ENCODE measurements around the gene ANO3. TPM values are rescaled to one million over a fixed set of nuclear protein-coding genes. Genes with fewer than 3 reads are reported as not detected.
A peak's percentile ranks its signal among the peaks of the same experiment; 100 is the strongest.

ANO3 gene
- total RNA-seq (not detected in 2 replicates), polyA plus RNA-seq (not detected in 2 replicates), polyA minus RNA-seq (not detected in 2 replicates), Bru-seq, nascent RNA (not detected), BruChase-seq, experiment 1, labeled RNA remaining after a 6-hour chase (not detected), BruChase-seq, experiment 2, labeled RNA remaining after a 2-hour chase (percentile 0 among the genes with signal in this experiment)
- not detected in 2 replicates for polyA plus RNA-seq (2011; cell fraction: cytosol; rRNA removed)
- polyA plus RNA-seq (2011; cell fraction: nucleus; rRNA removed): not detected in 2 replicates
- not detected in 2 replicates for polyA plus RNA-seq (2012)
- polyA minus RNA-seq (2011; cell fraction: cytosol; rRNA and poly(A)+ RNA removed): not detected
- polyA minus RNA-seq (2011; cell fraction: nucleus; rRNA and poly(A)+ RNA removed): not detected in 2 replicates
- long read RNA-seq: 0 reads

- FAIRE-seq: peak; percentile 55
- Histone ChIP-seq H3K27ac (ENCODE audit: insufficient read depth, low read depth, low read length) (no peak within 1 kb of the TSS), H3K27me3 (ENCODE audit: control insufficient read depth in 2 of 2, insufficient read depth in 2 of 2, low read length in 2 of 2) (peaks cover 6 to 16% of the 10 kb centered on the region in 2 experiments), H3K79me2 (ENCODE audit: control insufficient read depth, insufficient read depth, low read length) (no peaks in the 10 kb centered on the region), H3K9me1 (replicated peaks; ENCODE audit: control insufficient read depth, extremely low read depth, insufficient read depth, low read length) (no peaks in the 10 kb centered on the region), H4K20me1 (replicated peaks; ENCODE audit: control insufficient read depth, extremely low read depth, insufficient read depth, low read length) (no peaks in the 10 kb centered on the region), H3K4me2 (ENCODE audit: insufficient read depth, low read length) (peak within 1 kb of the TSS; percentile 14), H3K36me3 (ENCODE audit: control insufficient read depth in 2 of 2, extremely low read depth in 1 of 2, insufficient read depth in 2 of 2, low read length in 2 of 2) (no peaks in the 10 kb centered on the region), H3K4me3 (replicated peaks in 1 of 3; ENCODE audit: insufficient read depth in 1 of 3, low read depth in 1 of 3, low read length in 3 of 3) (no peak within 1 kb of the TSS), H3K9ac (replicated peaks; ENCODE audit: extremely low read depth, insufficient read depth, low read length) (no peak within 1 kb of the TSS), H3K9me3 (replicated peaks; ENCODE audit: control insufficient read depth, insufficient read depth, low read length) (no peaks in the 10 kb centered on the region), H2AFZ (ENCODE audit: low read depth, low read length) (peak within 1 kb of the TSS; percentile 8), H3K4me1 (ENCODE audit: control insufficient read depth, extremely low read depth, insufficient read depth, low read length) (no peaks in the 10 kb centered on the region)
- CTCF ChIA-PET: interaction anchor here (0.8 to 1.4 kb wide), 4 partner anchors 10 to 45 kb away, joined by 3 to 4 read pairs (median 3); no protein-coding TSS in a partner anchor
- dilution Hi-C loops (cut with MboI; ENCODE audit: extremely low pct_ligation_motif_present, low sequenced_read_pairs) (no loop called here), intact Hi-C loops (cut with micrococcal nuclease) (loop anchor here (1.0 kb wide), 1 partner anchor 826 kb away; no protein-coding TSS in a partner anchor)
- TF ChIP-seq CTCF (IDR thresholded peaks at IDR 0.05; ENCODE audit: extremely low read depth in 1 of 2, insufficient read depth in 1 of 2, low read depth in 1 of 2, low read length in 2 of 2) (peak; percentile 43 to 79), EZH2 (IDR thresholded peaks at IDR 0.05; ENCODE audit: borderline replicate concordance, low read depth, low read length, severe bottlenecking) (peak; percentile 35), JUN (IDR thresholded peaks at IDR 0.05; ENCODE audit: borderline replicate concordance, insufficient read depth, insufficient read length, low read depth) (no peak)
- POLR2A ChIA-PET: no interaction called here
- DNase-seq (ENCODE audit: low read depth, low spot score): peak; percentile 65
- no TSS peak for BruUV-seq (replicated peaks)
Measured at GRCh38 chr11:26331911-26332571, at the start of gene ANO3. Gene ANO3, plus strand, starts transcription at chr11:26332130. Its CDS starts 146 bp downstream, at chr11:26332276.

All from endothelial cell of umbilical vein (primary cell).